Stimulated activated CD4-positive, alpha-beta T cell treated with anti-CD3 and anti-CD28 coated beads, TNF-alpha, amount 100 ng/mL, for 4 hours (primary cell): ENCODE measurements around the gene TECPR1.

Source experiments
- DNase-seq, 3 experiments: peaks; one replicate each; pipeline ENCODE4 v3.0.0-alpha.2; 2020; ENCODE audit warnings: low read depth in 3 of 3

Gene TECPR1

GRCh38 chr7:98211676-98212531 lies 40.1 kb downstream of the TECPR1 start:
- DNase-seq: no peak

DNA sequence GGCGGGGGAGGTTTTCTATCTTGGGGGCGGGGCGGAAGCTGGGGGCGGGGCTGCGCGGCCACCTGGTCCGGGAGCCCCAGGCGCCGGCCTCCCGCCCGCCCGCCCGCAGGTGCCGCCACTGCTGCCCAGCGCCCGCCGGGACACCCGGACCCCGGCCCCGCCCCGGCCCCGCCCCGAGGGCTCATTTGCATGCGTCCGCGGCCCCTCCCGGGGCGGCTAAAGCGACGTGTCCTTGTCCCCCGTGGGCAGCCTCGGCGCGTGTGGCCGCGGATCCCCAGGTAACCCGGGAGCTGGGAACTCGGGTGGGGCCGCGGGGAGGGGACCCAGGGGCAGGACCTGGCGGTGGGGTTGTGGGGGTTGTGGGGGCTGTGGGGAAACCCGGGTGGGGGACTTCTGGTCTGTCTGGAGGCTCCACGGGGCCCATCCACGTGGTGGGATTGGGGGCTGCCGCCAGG lies 40.8 kb downstream of the TECPR1 start, which contains the start of gene BHLHA15:
Gene BHLHA15, plus strand, starts transcription at position 219 of the 455 bp plus-strand sequence. CDS start 871 bp downstream, outside the sequence.
- DNase-seq: no peak

DNA sequence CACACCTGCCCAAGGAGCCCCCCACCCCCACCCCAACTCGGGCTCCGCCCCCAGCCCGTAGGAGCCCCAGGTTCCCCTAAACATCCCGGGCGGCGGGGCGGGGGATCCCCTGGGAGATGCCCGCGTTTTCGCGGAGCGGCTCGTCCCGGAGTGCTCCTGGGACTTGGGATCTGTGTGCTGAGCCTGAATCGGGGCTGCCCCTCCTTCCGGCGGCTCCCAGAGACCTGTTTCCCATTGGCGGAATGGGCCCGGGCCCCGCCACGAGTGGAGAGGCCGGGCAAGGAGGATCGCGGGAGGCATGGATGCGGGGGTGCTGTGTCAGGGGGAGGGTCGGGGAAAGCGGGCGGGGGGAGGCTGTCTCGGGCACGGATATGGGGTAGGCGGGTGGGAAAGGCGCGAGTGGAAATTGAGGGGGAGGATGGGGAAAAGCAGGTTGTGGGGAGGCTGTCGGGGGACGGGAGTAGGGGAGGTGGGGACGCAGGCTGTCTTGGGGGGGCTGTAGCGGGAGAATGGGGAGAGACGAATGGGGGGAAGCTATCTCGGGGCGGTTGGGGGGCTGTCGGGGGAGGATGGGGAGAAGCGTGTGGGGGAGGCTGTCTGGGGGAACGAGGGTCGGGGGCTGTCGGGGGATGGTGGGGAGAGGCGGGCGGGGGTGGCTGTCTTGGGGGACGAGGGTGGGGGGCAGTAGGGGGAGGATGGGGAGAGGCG lies 41.4 kb downstream of the TECPR1 start:
- no peak for DNase-seq

DNA sequence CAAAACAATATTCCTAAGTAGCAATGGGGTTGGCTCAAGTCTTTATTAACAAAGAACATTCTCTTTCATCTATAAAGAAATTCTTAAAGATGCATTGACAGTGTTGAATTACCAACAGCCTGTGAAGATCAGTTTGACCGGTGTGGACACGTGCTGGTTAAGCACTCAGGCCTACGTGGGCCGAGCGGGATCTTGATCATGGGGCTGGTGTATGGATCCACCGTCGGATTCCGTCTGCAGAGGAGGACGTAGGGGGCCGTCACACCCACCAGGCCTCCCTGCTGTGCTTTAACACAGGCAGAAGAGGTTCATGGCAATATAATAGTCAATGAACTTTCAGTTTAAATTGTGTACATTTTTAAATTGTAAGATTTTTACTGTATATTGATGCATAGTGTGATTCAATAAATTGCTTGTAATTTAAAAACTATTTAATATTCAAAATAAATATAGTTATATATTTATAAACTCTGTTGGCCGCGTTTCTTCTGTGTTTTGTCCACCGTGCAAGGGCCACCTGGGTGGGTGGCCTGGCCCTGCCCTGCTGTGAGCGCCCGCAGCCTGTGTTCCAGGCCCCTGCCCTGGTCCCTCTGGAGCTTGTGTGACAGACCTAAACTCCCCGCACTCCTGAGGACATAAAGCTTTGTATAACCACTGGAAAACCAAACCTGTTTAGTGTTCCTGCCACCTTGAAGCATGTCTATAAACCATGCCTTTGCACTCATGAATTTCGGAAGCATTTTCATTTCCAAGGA lies 42.7 kb downstream of the TECPR1 start:
- DNase-seq: no peak

- DNase-seq: no peak
Observed at GRCh38 chr7:98206451-98207330, 45.3 kb downstream of the TECPR1 start.

DNA sequence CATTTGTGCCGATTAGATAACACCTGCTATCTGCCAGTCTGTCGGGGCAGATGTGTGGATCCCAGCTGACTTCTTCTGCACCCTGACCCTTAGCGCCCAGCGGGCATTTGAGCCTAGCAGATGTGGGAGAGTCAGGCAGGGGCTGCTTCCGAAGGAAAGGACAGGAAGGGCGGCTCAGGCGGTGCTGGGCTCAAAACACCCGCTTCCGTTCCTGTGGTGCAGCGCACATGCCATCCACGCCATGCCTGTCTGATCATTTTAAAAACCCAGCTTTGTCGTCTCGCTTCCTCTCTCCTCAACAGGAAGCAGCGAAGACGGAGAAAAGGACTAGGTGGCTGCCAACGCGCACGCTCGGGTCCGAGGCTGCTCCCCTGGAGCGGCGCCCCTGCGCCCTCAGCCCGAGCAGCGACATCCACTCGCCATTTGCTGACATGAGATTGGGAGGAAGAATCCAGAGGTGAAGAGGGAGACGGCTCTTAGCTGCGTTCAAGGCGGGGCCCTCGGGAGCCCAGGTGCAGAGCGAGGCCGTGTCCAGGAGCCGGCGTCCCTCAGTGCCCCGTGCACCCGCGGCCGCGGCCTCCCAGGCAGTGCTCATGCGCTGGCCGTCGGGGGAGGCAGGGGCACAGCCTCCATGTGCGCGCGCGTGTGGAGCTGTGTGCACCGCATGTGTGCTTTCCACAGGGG lies 46.7 kb downstream of the TECPR1 start:
- DNase-seq: no peak

GRCh38 chr7:98204670-98205069 lies 47.4 kb downstream of the TECPR1 start:
- no peak for DNase-seq

DNA sequence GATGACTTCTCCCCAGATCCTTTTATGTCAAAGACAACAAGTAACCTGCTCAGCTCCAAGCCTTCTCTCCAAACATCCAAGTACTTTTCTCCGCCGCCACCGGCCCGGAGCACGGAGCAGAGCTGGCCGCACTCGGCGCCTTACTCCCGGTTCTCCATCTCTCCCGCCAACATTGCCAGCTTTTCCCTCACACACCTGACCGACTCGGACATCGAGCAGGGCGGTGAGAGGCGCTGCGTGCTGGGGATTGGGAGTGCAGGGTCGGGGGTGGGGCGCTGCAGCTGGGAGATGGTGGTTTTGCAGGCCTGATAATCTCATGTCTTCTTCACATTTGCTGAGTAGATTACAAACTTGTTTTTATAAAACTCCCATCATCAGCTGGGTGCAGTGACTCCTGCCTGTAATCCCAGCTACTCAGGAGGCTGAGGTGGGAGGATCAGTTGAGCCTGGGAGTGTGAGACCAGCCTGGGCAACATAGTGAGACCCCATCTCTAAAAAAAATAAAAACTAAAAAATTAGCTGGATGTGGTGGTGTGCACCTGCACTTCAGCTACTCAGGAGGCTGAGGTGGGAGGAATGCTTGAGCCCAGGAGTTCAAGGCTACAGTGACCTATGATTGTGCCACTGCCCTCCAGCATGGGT lies 47.9 kb downstream of the TECPR1 start:
- no peak for DNase-seq

DNA sequence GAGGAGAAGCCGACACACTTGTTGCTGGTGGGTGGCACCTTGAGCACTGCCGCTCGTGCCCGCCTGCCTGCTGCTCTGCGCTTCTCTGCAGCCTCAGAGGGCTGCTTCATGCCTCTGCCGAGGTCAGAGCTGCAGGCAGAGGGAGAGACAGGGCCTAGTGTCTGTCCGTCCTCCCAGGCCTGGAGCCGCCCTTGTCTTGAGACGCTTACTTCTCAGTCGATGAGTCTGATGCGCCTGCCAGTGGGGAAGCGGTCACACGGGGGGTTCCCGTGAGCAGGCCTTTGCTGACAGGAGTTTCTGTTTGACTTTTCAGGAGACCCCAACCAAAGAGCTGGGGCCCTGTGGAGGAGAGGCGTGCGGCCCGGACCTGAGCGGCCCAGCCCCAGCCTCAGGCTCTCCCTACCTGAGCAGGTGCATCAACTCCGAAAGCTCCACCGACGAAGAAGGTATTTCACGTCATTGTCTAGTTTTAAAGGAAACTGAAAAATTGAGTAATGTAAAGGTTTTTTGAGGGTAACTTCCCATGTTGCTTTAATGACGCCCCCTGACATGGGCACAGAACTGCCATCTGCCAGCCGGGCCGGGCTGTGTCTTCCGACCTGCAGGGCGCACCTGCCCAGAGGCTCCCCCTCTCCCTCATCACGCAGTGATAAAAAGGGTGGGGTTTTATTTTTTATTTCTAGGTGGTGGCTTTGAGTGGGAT lies 48.6 kb downstream of the TECPR1 start:
- no peak for DNase-seq

DNA sequence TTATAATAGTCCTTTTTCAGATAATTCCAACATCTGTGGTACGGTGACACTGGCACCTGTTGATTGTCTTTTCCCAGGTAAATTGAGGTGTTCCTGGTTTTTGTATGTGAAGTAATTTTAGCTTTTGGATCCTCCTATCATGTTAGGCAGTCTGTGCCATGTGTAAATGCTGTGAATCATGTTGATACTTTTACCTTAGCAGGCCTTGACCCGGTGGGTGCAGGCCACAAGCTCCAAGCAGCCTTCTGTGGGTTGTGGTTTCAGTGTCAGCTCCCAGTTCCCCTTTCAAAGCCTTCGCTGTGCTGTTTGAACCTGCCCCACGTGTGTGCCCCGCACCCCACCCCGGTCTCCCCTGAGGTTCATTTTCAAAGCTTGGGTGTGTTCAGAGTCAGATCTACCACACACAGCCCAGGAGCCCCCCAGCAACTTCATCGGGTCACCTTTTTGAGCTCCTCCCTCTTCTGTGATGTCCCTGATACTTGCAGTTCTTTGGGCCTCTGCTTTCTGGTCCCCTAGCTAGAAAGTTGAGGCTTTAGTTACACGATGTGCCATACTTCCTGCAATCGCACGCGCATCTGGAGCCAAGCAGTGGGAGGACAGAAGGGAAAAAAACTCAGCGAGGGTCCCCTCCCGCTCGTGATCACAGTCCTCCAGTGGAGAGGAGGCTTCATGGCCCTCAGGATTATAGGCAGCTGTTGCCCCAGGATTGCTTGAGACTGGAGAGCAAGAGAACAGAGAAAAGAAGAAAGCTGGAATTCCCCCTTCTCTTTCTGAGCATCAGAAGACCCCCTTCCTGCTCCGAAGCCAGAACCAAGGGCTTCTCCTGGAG lies 49.5 kb downstream of the TECPR1 start:
- DNase-seq: peak in 2 of 3 experiments; percentile 16 to 23

GRCh38 chr7:98200364-98200763 lies 51.7 kb downstream of the TECPR1 start:
- no peak for DNase-seq

DNA sequence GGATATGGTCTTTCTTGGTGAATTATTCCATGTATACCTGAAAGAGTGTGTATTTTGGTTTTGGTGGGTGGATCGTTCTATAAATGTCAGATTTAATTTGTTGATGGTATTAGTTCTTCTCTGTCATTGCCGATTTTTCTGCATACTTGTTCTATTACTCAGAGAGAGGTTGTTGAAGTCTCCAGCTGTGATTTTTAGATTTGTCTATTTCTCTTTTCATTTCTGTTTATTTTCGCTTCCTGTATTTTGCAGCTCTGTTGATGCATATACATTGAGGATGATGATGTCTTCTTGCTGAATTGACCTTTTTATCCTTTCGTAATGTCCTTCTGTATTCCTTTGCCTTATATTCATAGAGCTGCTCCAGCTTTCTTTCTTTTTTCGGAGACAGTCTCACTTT lies 52.9 kb downstream of the TECPR1 start:
- DNase-seq: no peak

GRCh38 chr7:98196706-98197605 lies 55.1 kb downstream of the TECPR1 start:
- DNase-seq: no peak

- no peak for DNase-seq
Observed at GRCh38 chr7:98194672-98195457, 57.2 kb downstream of the TECPR1 start.

DNA sequence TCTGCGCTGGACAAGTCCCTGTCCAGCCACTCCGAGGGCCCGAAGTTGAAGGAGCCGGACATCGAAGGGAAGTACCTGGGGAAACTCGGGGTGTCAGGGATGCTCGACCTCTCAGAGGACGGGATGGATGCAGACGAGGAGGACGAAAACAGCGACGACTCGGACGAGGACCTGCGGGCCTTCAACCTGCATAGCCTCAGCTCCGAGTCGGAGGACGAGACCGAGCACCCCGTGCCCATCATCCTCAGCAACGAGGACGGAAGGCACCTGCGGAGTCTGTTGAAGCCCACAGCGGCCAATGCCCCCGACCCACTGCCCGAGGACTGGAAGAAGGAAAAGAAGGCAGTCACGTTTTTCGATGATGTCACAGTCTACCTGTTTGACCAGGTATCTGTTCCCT lies 57.8 kb downstream of the TECPR1 start:
- DNase-seq: no peak

DNA sequence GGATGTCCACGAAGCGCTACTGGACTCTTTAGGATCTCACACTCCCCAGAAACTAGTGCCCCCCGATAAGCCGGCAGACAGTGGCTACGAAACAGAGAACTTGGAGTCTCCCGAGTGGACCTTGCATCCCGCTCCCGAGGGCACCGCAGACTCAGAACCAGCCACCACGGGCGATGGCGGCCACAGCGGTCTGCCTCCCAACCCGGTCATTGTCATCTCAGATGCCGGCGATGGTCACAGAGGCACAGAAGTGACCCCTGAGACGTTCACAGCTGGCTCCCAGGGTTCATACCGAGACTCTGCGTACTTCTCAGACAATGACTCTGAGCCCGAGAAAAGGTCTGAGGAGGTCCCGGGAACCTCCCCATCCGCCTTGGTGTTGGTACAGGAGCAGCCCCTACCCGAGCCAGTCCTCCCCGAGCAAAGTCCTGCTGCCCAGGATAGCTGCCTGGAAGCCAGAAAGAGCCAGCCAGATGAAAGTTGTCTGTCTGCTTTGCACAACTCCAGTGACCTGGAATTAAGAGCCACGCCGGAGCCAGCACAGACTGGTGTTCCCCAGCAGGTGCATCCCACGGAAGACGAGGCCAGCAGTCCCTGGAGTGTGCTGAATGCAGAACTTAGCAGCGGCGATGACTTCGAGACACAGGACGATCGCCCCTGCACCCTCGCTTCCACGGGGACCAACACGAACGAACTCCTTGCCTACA lies 58.4 kb downstream of the TECPR1 start:
- DNase-seq: no peak
